Measurements from ENCODE around the gene STXBP1. TPM values are rescaled to one million over a fixed set of nuclear protein-coding genes. Genes with fewer than 3 reads are reported as not detected.

Gene STXBP1
- total RNA-seq, 2 donors from 2014 or later = 32.2 to 47.6 TPM

- peaks cover 38% of the 10 kb centered on the region for H3K4me1 ChIP-seq (replicated peaks)
- WGBS = 82% methylated on average over 11 of the region's 11 CpGs
- H3K27me3 ChIP-seq (replicated peaks; ENCODE audit: insufficient read depth) = no peaks in the 10 kb centered on the region
- no peaks in the 10 kb centered on the region for H3K36me3 ChIP-seq
- intact Hi-C loops (cut with DNase I) = no loop called here
- peak overlapping the region in 1 of 2 donors; percentile 5 for H3K27ac ChIP-seq
- H3K4me3 ChIP-seq = no peak overlapping the region
- H3K9me3 ChIP-seq = no peaks in the 10 kb centered on the region
- no peak for DNase-seq (ENCODE audit: low spot score)
- TF ChIP-seq POLR2A (IDR thresholded peaks at IDR 0.05) (no peak), CTCF (IDR thresholded peaks at IDR 0.05) (no peak), POLR2AphosphoS5 (IDR thresholded peaks at IDR 0.05) (no peak)
Observed at GRCh38 chr9:127565231-127565630, 46.8 kb upstream of the STXBP1 start.

- peak overlapping the region; percentile 82 to 96 for H3K4me3 ChIP-seq
- no peaks in the 10 kb centered on the region for H3K27me3 ChIP-seq (replicated peaks; ENCODE audit: insufficient read depth)
- intact Hi-C loops (cut with DNase I) = no loop called here
- TF ChIP-seq POLR2AphosphoS5 (IDR thresholded peaks at IDR 0.05) (peak; percentile 35), CTCF (IDR thresholded peaks at IDR 0.05) (no peak), POLR2A (IDR thresholded peaks at IDR 0.05) (no peak)
- no peaks in the 10 kb centered on the region for H3K36me3 ChIP-seq
- peak; percentile 67 for DNase-seq (ENCODE audit: low spot score)
- WGBS = 27% methylated on average over 9 of the region's 11 CpGs
- peaks cover 37% of the 10 kb centered on the region for H3K4me1 ChIP-seq (replicated peaks)
- no peaks in the 10 kb centered on the region for H3K9me3 ChIP-seq
- peak overlapping the region; percentile 81 to 99 for H3K27ac ChIP-seq
Observed at GRCh38 chr9:127566351-127567001, 45.6 kb upstream of the STXBP1 start.

- H3K4me3 ChIP-seq = peak overlapping the region; percentile 82 to 96
- intact Hi-C loops (cut with DNase I) = no loop called here
- peak overlapping the region; percentile 81 to 99 for H3K27ac ChIP-seq
- no peaks in the 10 kb centered on the region for H3K36me3 ChIP-seq
- WGBS = 14% methylated on average over 16 of the region's 16 CpGs
- no peaks in the 10 kb centered on the region for H3K27me3 ChIP-seq (replicated peaks; ENCODE audit: insufficient read depth)
- peak; percentile 85 for DNase-seq (ENCODE audit: low spot score)
- peaks cover 30% of the 10 kb centered on the region for H3K4me1 ChIP-seq (replicated peaks)
- TF ChIP-seq POLR2AphosphoS5 (IDR thresholded peaks at IDR 0.05) = peak; percentile 87
- peak; percentile 45 for TF ChIP-seq POLR2A (IDR thresholded peaks at IDR 0.05)
- peak in 2 of 4 experiments; percentile 8 to 17 for TF ChIP-seq CTCF (IDR thresholded peaks at IDR 0.05)
- no peaks in the 10 kb centered on the region for H3K9me3 ChIP-seq
Observed at GRCh38 chr9:127567035-127567729, 44.9 kb upstream of the STXBP1 start.

GRCh38 chr9:127567730-127568617, 44.1 kb upstream of the STXBP1 start:
- no peak for TF ChIP-seq POLR2A (IDR thresholded peaks at IDR 0.05)
- no peak for TF ChIP-seq POLR2AphosphoS5 (IDR thresholded peaks at IDR 0.05)
- no peak for TF ChIP-seq CTCF (IDR thresholded peaks at IDR 0.05)
- H3K4me3 ChIP-seq = peak overlapping the region; percentile 82 to 96
- H3K27ac ChIP-seq = peak overlapping the region; percentile 81 to 99
- H3K27me3 ChIP-seq (replicated peaks; ENCODE audit: insufficient read depth) = no peaks in the 10 kb centered on the region
- H3K9me3 ChIP-seq = no peaks in the 10 kb centered on the region
- WGBS = 4% methylated on average over 15 of the region's 36 CpGs
- no peak for DNase-seq (ENCODE audit: low spot score)
- peaks cover 22% of the 10 kb centered on the region for H3K4me1 ChIP-seq (replicated peaks)
- intact Hi-C loops (cut with DNase I) = no loop called here
- H3K36me3 ChIP-seq = no peaks in the 10 kb centered on the region
